DND-41 (cell line): ENCODE data around the gene CENPX.

Experiments used
- EZH2 ChIP-seq: IDR thresholded peaks from 3 replicates; pipeline ENCODE4 v1.6.1; 2012; ENCODE audit warnings: borderline replicate concordance, low read depth, mild to moderate bottlenecking, moderate library complexity, low read length, inconsistent platforms; ENCODE audit not compliant: severe bottlenecking
- TF ChIP-seq, protein P1 (sequence below): IDR thresholded peaks from 2 replicates; pipeline ENCODE4 v1.5.1; 2012; ENCODE audit warnings: borderline replicate concordance, low read length, moderate library complexity, mild to moderate bottlenecking; ENCODE audit not compliant: poor library complexity, severe bottlenecking; ENCODE audit errors: extremely low read depth

- TF ChIP-seq, protein P1, sequence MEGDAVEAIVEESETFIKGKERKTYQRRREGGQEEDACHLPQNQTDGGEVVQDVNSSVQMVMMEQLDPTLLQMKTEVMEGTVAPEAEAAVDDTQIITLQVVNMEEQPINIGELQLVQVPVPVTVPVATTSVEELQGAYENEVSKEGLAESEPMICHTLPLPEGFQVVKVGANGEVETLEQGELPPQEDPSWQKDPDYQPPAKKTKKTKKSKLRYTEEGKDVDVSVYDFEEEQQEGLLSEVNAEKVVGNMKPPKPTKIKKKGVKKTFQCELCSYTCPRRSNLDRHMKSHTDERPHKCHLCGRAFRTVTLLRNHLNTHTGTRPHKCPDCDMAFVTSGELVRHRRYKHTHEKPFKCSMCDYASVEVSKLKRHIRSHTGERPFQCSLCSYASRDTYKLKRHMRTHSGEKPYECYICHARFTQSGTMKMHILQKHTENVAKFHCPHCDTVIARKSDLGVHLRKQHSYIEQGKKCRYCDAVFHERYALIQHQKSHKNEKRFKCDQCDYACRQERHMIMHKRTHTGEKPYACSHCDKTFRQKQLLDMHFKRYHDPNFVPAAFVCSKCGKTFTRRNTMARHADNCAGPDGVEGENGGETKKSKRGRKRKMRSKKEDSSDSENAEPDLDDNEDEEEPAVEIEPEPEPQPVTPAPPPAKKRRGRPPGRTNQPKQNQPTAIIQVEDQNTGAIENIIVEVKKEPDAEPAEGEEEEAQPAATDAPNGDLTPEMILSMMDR: no peak
- no peak for TF ChIP-seq EZH2
Observed at GRCh38 chr17:82051776-82052637, 29.3 kb upstream of the CENPX start, which contains the start of the genes GPS1 and RFNG.
